Nephron (organoid): ENCODE data around the gene HBQ1.
"Not testable (repeated sequence)": the region's sequence is repeated elsewhere in the genome, so short reads cannot be mapped to it uniquely, and the experiment has no call there.

ENCODE experiments used
- H3K27ac Mint-ChIP-seq, 3 experiments: 2 replicates each; pipeline ENCODE4 v1.8.0; 2020; ENCODE audit warnings: mixed read lengths in 3 of 3, mild to moderate bottlenecking in 2 of 3, moderate library complexity in 1 of 3
- H3K27me3 Mint-ChIP-seq: 2 replicates; pipeline ENCODE4 v1.8.0; 2021; ENCODE audit warnings: low read depth, mild to moderate bottlenecking, moderate library complexity, mixed read lengths
- H3K36me3 Mint-ChIP-seq: 2 replicates; pipeline ENCODE4 v1.8.0; 2020; ENCODE audit warnings: low read depth, mixed read lengths
- H3K4me1 Mint-ChIP-seq: 2 replicates; pipeline ENCODE4 v1.8.0; 2020; ENCODE audit warnings: mixed read lengths
- H3K4me3 Mint-ChIP-seq, 3 experiments: 2 replicates each; pipeline ENCODE4 v1.8.0; 2020; ENCODE audit warnings: mild to moderate bottlenecking in 3 of 3, mixed read lengths in 3 of 3, moderate library complexity in 2 of 3
- H3K9me3 Mint-ChIP-seq: 2 replicates; pipeline ENCODE4 v1.8.0; 2020; ENCODE audit warnings: mixed read lengths
- TF ChIP-seq, protein P1 (sequence below), 3 experiments: fragments of 200-600 bp; sonication (generic); IDR thresholded peaks; one replicate each; pipeline ENCODE4 v1.5.0; 2021; ENCODE audit warnings: antibody characterized with exemption in 3 of 3; ENCODE audit not compliant: unreplicated experiment in 3 of 3

Gene HBQ1

DNA sequence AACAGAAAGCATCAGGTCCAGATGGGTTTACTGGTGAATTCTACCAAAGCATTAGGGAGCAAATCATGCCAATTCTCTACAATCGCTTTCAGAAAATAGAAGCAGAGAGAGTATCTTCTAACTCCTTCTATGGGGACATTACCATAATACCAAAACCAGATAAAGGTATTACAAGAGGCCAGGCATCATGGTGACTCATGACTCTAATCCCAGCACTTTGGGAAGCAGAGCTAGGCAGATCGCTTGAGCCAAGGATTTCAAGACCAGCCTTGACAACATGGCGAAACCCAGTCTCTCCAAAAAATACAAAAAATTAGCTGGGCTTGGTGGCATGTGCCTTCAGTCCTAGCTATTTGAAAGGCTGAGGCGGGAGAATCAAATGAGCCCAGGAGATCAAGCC is 23.0 kb downstream of the HBQ1 start:
- H3K4me3 Mint-ChIP-seq = no peak overlapping the region
- H3K36me3 Mint-ChIP-seq = peaks cover 72% of the 10 kb centered on the region
- no peaks in the 10 kb centered on the region for H3K27me3 Mint-ChIP-seq
- TF ChIP-seq, protein P1, sequence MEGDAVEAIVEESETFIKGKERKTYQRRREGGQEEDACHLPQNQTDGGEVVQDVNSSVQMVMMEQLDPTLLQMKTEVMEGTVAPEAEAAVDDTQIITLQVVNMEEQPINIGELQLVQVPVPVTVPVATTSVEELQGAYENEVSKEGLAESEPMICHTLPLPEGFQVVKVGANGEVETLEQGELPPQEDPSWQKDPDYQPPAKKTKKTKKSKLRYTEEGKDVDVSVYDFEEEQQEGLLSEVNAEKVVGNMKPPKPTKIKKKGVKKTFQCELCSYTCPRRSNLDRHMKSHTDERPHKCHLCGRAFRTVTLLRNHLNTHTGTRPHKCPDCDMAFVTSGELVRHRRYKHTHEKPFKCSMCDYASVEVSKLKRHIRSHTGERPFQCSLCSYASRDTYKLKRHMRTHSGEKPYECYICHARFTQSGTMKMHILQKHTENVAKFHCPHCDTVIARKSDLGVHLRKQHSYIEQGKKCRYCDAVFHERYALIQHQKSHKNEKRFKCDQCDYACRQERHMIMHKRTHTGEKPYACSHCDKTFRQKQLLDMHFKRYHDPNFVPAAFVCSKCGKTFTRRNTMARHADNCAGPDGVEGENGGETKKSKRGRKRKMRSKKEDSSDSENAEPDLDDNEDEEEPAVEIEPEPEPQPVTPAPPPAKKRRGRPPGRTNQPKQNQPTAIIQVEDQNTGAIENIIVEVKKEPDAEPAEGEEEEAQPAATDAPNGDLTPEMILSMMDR (IDR thresholded peaks at IDR 0.05; ENCODE audit: unreplicated experiment in 3 of 3) = no peak
- H3K27ac Mint-ChIP-seq = no peak overlapping the region
- no peaks in the 10 kb centered on the region for H3K4me1 Mint-ChIP-seq
- no peaks in the 10 kb centered on the region for H3K9me3 Mint-ChIP-seq

DNA sequence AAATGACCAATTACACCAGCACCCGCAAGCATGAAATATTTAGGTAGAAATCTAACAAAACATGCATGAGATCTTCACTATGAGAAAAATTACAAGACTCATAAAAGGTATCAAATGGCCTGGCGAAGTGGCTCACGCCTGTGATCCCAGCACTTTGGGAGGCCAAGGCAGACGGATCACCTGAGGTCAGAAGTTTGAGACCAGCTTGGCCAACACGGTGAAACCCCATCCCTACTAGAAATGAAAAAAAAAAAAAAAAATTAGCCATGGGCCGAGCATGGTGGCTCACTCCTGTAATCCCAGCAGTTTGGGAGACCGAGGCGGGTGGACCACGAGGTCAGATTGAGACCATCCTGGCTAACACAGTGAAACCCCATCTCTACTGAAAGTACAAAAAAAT is 23.8 kb downstream of the HBQ1 start:
- peaks cover 70% of the 10 kb centered on the region for H3K36me3 Mint-ChIP-seq
- not testable (repeated sequence) for H3K4me1 Mint-ChIP-seq, H3K4me3 Mint-ChIP-seq, H3K9me3 Mint-ChIP-seq, H3K27ac Mint-ChIP-seq, H3K27me3 Mint-ChIP-seq

DNA sequence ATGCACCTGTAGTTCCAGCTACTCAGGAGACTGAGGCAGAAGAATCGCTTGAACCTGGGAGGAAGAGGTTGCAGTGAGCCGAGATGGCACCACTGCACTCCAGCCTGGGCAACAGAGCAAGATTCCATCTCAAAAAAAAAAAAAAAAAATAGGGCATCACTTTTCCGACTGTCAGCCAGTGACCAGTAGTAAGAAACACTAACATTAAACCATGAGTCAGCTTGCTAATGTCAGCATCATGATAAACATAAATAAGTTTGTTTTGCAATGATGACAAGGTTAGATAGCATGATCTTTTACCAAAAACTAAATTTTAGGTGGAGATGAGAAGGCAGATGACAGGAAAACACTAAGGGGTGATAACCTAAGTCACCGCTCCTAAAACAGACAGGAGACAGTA is 29.1 kb downstream of the HBQ1 start:
- H3K4me3 Mint-ChIP-seq, H3K4me1 Mint-ChIP-seq, H3K27me3 Mint-ChIP-seq, H3K27ac Mint-ChIP-seq, H3K9me3 Mint-ChIP-seq: not testable (repeated sequence)
- H3K36me3 Mint-ChIP-seq = peaks cover 71% of the 10 kb centered on the region

DNA sequence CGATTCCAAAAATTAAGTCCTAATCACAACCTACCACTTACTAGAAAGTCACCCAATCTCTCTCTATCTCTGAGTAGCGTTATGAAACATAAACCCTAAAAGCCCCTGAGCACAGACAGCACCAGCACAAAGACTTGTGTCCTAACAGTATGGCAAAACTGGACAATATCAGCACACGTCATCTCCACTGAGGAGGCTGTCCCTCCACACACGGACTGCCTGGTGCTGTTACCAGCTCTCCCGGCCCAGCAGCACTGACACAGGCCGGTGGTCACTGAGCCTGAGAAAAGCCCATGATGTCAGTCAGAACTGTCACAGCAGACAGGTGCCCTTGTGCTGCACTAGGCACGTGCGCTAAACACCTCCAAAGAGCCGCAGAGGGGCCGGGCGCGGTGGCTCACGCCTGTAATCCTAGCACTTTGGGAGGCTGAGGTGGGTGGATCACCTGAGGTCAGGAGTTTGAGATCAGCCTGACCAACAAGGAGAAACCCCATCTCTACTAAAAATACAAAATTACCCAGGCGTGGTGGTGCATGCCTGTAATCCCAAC is 31.4 kb downstream of the HBQ1 start:
- peak overlapping the region in 1 of 3 experiments; percentile 46 for H3K27ac Mint-ChIP-seq
- not testable (repeated sequence) for H3K9me3 Mint-ChIP-seq, H3K4me3 Mint-ChIP-seq, H3K4me1 Mint-ChIP-seq, H3K27me3 Mint-ChIP-seq
- peaks cover 70% of the 10 kb centered on the region for H3K36me3 Mint-ChIP-seq

DNA sequence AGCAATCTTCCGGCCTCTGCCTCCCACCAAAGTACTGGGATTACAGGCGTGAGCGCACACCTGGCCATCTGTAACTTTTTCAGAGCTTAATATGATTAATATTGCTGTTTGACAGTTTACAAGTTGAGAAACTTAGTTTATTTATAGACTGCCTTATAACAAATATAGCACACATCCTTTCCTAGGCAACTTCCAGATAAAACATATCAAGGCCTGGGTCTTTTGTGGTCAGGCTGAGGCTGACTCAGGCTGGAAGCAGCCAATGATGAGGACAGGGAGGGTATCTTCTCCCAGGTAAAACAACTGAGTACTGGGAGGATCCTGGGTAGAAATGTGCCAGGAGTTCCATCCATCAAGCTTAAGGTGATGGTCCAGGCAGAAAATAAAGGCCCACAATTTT is 32.7 kb downstream of the HBQ1 start:
- H3K4me1 Mint-ChIP-seq = no peaks in the 10 kb centered on the region
- peaks cover 68% of the 10 kb centered on the region for H3K36me3 Mint-ChIP-seq
- no peaks in the 10 kb centered on the region for H3K27me3 Mint-ChIP-seq
- H3K4me3 Mint-ChIP-seq = no peak overlapping the region
- H3K27ac Mint-ChIP-seq = no peak overlapping the region
- no peaks in the 10 kb centered on the region for H3K9me3 Mint-ChIP-seq
- TF ChIP-seq, protein P1 (IDR thresholded peaks at IDR 0.05; ENCODE audit: unreplicated experiment in 3 of 3) = no peak

DNA sequence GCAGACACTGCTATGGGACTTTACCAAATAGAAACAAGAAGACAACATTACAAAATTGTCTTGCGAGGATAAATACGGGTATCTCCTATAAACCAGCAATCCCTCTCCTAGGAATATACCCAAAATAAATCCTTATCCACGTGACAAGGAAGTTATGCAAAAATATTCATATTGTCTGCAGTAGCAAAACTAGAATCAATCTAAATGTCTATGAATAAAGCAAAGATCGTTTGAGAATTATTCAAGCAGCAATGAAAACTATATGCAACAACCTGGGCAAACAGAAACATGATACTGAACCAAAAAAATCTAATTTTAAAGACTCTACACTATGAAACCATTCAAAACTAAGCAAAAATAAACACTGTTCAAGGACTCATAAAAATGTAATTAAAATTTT is 39.8 kb downstream of the HBQ1 start:
- Mint-ChIP-seq H3K27ac (no peak overlapping the region), H3K4me3 (no peak overlapping the region), H3K9me3 (no peaks in the 10 kb centered on the region), H3K4me1 (no peaks in the 10 kb centered on the region), H3K36me3 (peaks cover 65% of the 10 kb centered on the region), H3K27me3 (no peaks in the 10 kb centered on the region)
- TF ChIP-seq, protein P1 (IDR thresholded peaks at IDR 0.05; ENCODE audit: unreplicated experiment in 3 of 3) = no peak

DNA sequence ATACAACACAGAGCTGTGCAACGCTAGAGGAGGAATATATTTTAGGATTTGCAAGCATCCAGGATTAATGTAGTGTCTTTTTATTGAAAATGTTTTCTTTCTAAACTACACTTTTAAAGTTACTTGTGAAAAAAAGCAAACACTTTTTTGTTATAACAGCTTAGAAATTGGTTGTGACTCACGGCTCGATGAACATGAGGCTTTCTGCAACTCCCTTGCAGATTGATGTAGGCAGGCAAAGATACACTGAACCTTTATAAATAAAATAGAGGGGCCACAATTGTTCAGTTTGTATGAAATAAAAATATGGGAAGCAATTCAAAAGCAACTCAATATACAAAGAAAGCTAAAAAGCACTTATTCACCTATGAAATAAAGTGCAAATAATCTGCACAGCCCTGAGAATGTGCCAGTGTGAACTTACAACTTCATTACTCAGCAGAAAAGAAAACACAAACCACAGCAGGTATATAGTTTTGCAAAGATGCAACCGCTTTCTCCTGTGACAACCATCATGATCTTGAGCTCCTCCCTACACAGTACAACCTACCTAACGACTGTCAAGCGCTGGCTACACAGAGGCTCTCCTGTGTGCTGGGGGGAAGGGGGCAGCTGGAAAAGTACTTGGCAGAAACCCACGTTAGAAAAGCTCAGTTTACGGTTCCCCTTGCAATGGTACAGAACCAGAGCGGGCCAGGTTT is 48.0 kb downstream of the HBQ1 start:
- Mint-ChIP-seq H3K4me3 (peak overlapping the region; percentile 96 to 99 (median 99)), H3K9me3 (no peaks in the 10 kb centered on the region), H3K4me1 (peaks cover 24% of the 10 kb centered on the region), H3K36me3 (peaks cover 40% of the 10 kb centered on the region), H3K27me3 (no peaks in the 10 kb centered on the region), H3K27ac (peak overlapping the region; percentile 87 to 97 (median 97))
- TF ChIP-seq, protein P1 (IDR thresholded peaks at IDR 0.05; ENCODE audit: unreplicated experiment in 3 of 3) = no peak
